Activated B cell treated with CpG ODN at 0.5 μM for 24 hours (primary cell): ENCODE results near the gene GTPBP1. TPM values are rescaled to one million over a fixed set of nuclear protein-coding genes. Genes with fewer than 3 reads are reported as not detected.

Experiments used
- ATAC-seq: fragments of 200-7000 bp; cut with Tn5 transposase; one replicate; pipeline ENCODE4 v1.10.0; 2021; ENCODE audit warnings: low read depth, mild to moderate bottlenecking, moderate library complexity
- CTCF ChIA-PET: fragments of 350-600 bp; sonication (Branson Sonifier 250); formaldehyde crosslinking; loops from one replicate; lab custom pipeline; 2021; ENCODE audit warnings: antibody characterized with exemption; lab: Charles Lee
- POLR2A ChIA-PET: fragments of 350-600 bp; sonication (Branson Sonifier 250); formaldehyde crosslinking; loops from one replicate; lab custom pipeline; 2021; ENCODE audit warnings: antibody characterized with exemption; lab: Charles Lee
- DNase-seq: peaks from one replicate; pipeline ENCODE4 v3.0.0; 2022
- H3K27ac Mint-ChIP-seq: one replicate; pipeline ENCODE4 v1.8.0; 2020; ENCODE audit warnings: mixed read lengths
- H3K27me3 Mint-ChIP-seq: one replicate; pipeline ENCODE4 v1.8.0; 2021; ENCODE audit warnings: mixed read lengths
- H3K36me3 Mint-ChIP-seq: one replicate; pipeline ENCODE4 v1.8.0; 2021; ENCODE audit warnings: low read depth, mixed read lengths
- H3K4me1 Mint-ChIP-seq: one replicate; pipeline ENCODE4 v1.8.0; 2021; ENCODE audit warnings: mixed read lengths
- H3K4me3 Mint-ChIP-seq: one replicate; pipeline ENCODE4 v1.8.0; 2020; ENCODE audit warnings: mild to moderate bottlenecking, mixed read lengths
- H3K9me3 Mint-ChIP-seq: one replicate; pipeline ENCODE4 v1.8.0; 2020; ENCODE audit warnings: mixed read lengths
- CTCF ChIP-seq: fragments of 200-600 bp; IDR thresholded peaks from one replicate; pipeline ENCODE4 v1.8.0; 2022; ENCODE audit warnings: antibody characterized with exemption, mild to moderate bottlenecking
- intact Hi-C: fragments of 100-400 bp; cut with micrococcal nuclease; formaldehyde crosslinking; loops from one replicate; pipeline ENCODE4 v1.15.1; 2024
- total RNA-seq: library from RNA; stranded (reverse); gene quantifications from 2 replicates; pipeline ENCODE4 v1.2.3, GENCODE V29; 2022

Gene GTPBP1
- total RNA-seq, 1 donor from 2014 or later: 103 TPM

DNA sequence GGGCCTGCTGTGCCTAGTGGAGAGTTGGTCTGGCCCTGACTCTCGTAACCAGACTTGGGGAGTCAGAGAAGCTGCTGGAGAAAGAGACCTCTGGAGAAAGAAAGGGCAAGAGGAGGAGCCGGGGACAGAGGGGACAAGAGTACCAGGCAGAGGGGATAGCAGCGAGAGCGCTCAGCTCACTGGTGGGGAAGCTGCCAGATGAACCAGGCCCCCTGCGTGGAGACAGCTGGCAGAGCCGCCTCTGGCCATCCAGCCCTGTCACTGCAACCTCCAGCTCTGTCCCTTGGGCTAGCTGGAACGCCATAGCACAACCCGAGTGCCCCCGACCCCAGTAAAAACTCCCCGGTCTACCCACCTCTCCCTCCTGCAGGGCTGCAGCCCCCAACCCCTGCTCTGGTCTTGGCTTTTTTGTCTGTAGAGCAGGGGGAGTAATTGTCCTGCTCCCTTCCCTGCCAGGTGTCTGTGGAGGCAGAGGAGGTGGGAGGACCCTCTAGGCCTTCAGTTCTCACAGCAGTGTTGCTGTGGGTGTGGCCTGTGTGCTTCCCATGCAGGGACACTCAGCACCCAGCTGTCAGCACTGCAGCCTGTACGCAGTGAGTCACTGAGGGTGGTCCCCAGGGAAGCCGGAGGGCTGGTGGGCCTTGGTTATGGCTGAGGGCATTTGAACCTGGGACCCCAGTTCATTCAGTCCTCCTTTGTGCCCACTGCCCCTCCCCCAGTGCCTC is 54.9 kb downstream of the GTPBP1 start:
- no peaks in the 10 kb centered on the region for H3K36me3 Mint-ChIP-seq
- no peak overlapping the region for H3K4me3 Mint-ChIP-seq
- H3K27me3 Mint-ChIP-seq: no peaks in the 10 kb centered on the region
- ChIA-PET CTCF (interaction anchor here (2.1 kb wide), 1 partner anchor 8 kb away, joined by 5 read pairs; no protein-coding TSS in a partner anchor), POLR2A (interaction anchor here (1.1 kb wide), 1 partner anchor 9 kb away, joined by 10 read pairs; no protein-coding TSS in a partner anchor)
- ATAC-seq (peak; percentile 45), DNase-seq (no peak)
- H3K27ac Mint-ChIP-seq: peak overlapping the region; percentile 46
- H3K9me3 Mint-ChIP-seq: no peaks in the 10 kb centered on the region
- peaks cover 34% of the 10 kb centered on the region for H3K4me1 Mint-ChIP-seq
- intact Hi-C loops: no loop called here
- no peak for TF ChIP-seq CTCF

- H3K9me3 Mint-ChIP-seq: no peaks in the 10 kb centered on the region
- no peaks in the 10 kb centered on the region for H3K27me3 Mint-ChIP-seq
- intact Hi-C loops: no loop called here
- peak overlapping the region; percentile 46 for H3K27ac Mint-ChIP-seq
- H3K4me1 Mint-ChIP-seq: peaks cover 32% of the 10 kb centered on the region
- no peak overlapping the region for H3K4me3 Mint-ChIP-seq
- CTCF ChIA-PET: no interaction called here
- ATAC-seq: peak; percentile 16
- H3K36me3 Mint-ChIP-seq: no peaks in the 10 kb centered on the region
- DNase-seq: no peak
- no peak for TF ChIP-seq CTCF
- POLR2A ChIA-PET: interaction anchor here (1.1 kb wide), 1 partner anchor 10 kb away, joined by 10 read pairs; no protein-coding TSS in a partner anchor
Measured at GRCh38 chr22:38761202-38762162, 55.7 kb downstream of the GTPBP1 start.

GRCh38 chr22:38762551-38762983 is 56.8 kb downstream of the GTPBP1 start:
- intact Hi-C loops: no loop called here
- no peak for ATAC-seq

GRCh38 chr22:38766076-38766777 is 60.5 kb downstream of the GTPBP1 start:
- intact Hi-C loops: loop anchor here (1.0 to 2.0 kb wide), 2 partner anchors 33 to 85 kb away; partner anchors contain the start of gene TOMM22
- peaks cover 2% of the 10 kb centered on the region for H3K4me1 Mint-ChIP-seq
- no peak overlapping the region for H3K27ac Mint-ChIP-seq
- H3K27me3 Mint-ChIP-seq: no peaks in the 10 kb centered on the region
- DNase-seq (peak; percentile 29), ATAC-seq (peak; percentile 55)
- ChIA-PET POLR2A (interaction anchor here (0.5 to 1.7 kb wide), 7 partner anchors 12 to 1133 kb away, joined by 3 to 9 read pairs (median 4); partner anchors contain the start of gene TOMM22), CTCF (interaction anchor here (0.9 to 3.6 kb wide), 8 partner anchors 10 to 84 kb away, joined by 3 to 26 read pairs (median 4); partner anchors contain the start of gene TOMM22)
- no peaks in the 10 kb centered on the region for H3K36me3 Mint-ChIP-seq
- no peak overlapping the region for H3K4me3 Mint-ChIP-seq
- no peak for TF ChIP-seq CTCF
- H3K9me3 Mint-ChIP-seq: no peaks in the 10 kb centered on the region

More at GRCh38 chr22:38762551-38762983, 56.8 kb downstream of the GTPBP1 start:
- H3K4me1 Mint-ChIP-seq: peaks cover 21% of the 10 kb centered on the region
- no peaks in the 10 kb centered on the region for H3K9me3 Mint-ChIP-seq
- ChIA-PET POLR2A (interaction anchor here (0.6 to 1.1 kb wide), 4 partner anchors 8 to 569 kb away, joined by 3 to 9 read pairs (median 4); partner anchors contain the start of gene CBX6), CTCF (no interaction called here)
- no peak for DNase-seq
- no peaks in the 10 kb centered on the region for H3K27me3 Mint-ChIP-seq
- no peak for TF ChIP-seq CTCF
- H3K36me3 Mint-ChIP-seq: no peaks in the 10 kb centered on the region
- H3K27ac Mint-ChIP-seq: no peak overlapping the region
- no peak overlapping the region for H3K4me3 Mint-ChIP-seq
